SU-DHL-6 (cell line): ENCODE results near the gene SPRR5.

Experiments
- H2AFZ ChIP-seq: fragments of 200-600 bp; sonication (generic); 2 replicates; pipeline ENCODE4 v1.6.1; 2014; ENCODE audit warnings: low read depth, mild to moderate bottlenecking, moderate library complexity, mixed read lengths, antibody characterized with exemption, low read length; ENCODE audit not compliant: severe bottlenecking
- H3F3A ChIP-seq: fragments of 200-600 bp; shearing (Covaris generic); 2 replicates; pipeline ENCODE4 v1.6.0; 2016; ENCODE audit warnings: antibody characterized with exemption, mild to moderate bottlenecking; ENCODE audit not compliant: insufficient read depth
- H3K27ac ChIP-seq: fragments of 200-600 bp; sonication (generic); 2 replicates; pipeline ENCODE4 v1.5.1; 2016; ENCODE audit warnings: low read depth, mild to moderate bottlenecking, low read length, moderate library complexity, mixed read lengths
- H3K27me3 ChIP-seq: fragments of 200-600 bp; sonication (generic), shearing (Covaris generic); 2 replicates; pipeline ENCODE4 v1.6.0; 2014; ENCODE audit warnings: mild to moderate bottlenecking, low read length
- H3K36me3 ChIP-seq: fragments of 200-600 bp; sonication (generic); 2 replicates; pipeline ENCODE4 v1.6.1; 2014; ENCODE audit warnings: mild to moderate bottlenecking, low read length, mixed read lengths
- H3K4me2 ChIP-seq: fragments of 300-600, 200-600 bp; shearing (Covaris generic), sonication (generic); 2 replicates; pipeline ENCODE4 v1.6.0; 2014; ENCODE audit warnings: low read length, low read depth, mild to moderate bottlenecking; ENCODE audit not compliant: poor library complexity, severe bottlenecking
- H3K4me3 ChIP-seq: fragments of 200-600 bp; sonication (generic); 2 replicates; pipeline ENCODE4 v1.5.1; 2014; ENCODE audit warnings: antibody characterized with exemption, low read length, mild to moderate bottlenecking, mixed read lengths; ENCODE audit not compliant: insufficient read depth, poor library complexity, severe bottlenecking
- H3K79me2 ChIP-seq: fragments of 200-600 bp; sonication (generic); 2 replicates; pipeline ENCODE4 v1.6.1; 2014; ENCODE audit warnings: mild to moderate bottlenecking, low read length, moderate library complexity; ENCODE audit not compliant: insufficient read depth
- H3K9ac ChIP-seq: fragments of 200-600 bp; sonication (generic); 2 replicates; pipeline ENCODE4 v1.7.0; 2014; ENCODE audit warnings: mild to moderate bottlenecking, low read length
- H3K9me2 ChIP-seq: fragments of 200-600 bp; sonication (generic); replicated peaks from 2 replicates; pipeline ENCODE4 v1.6.1; 2014; ENCODE audit warnings: low read length; ENCODE audit not compliant: insufficient read depth
- H3K9me3 ChIP-seq: fragments of 200-600 bp; sonication (generic); 2 replicates; pipeline ENCODE4 v1.6.1; 2014; ENCODE audit warnings: low read length, mixed read lengths; ENCODE audit not compliant: insufficient read depth
- H4K20me1 ChIP-seq: fragments of 200-600 bp; sonication (generic); 2 replicates; pipeline ENCODE4 v1.6.1; 2014; ENCODE audit warnings: low read depth, mild to moderate bottlenecking, antibody characterized with exemption, low read length, moderate library complexity, mixed read lengths
- EZH2phosphoT487 ChIP-seq: fragments of 200-600 bp; sonication (generic), shearing (Covaris generic); conservative IDR thresholded peaks from 2 replicates; pipeline ENCODE4 v1.6.1; 2018; ENCODE audit warnings: mild to moderate bottlenecking, antibody characterized with exemption, low read length, moderate library complexity, mixed read lengths
- TF ChIP-seq, protein P1 (sequence below): fragments of 200-600 bp; sonication (generic); IDR thresholded peaks from one replicate; pipeline ENCODE4 v1.5.1; 2017; ENCODE audit warnings: antibody characterized with exemption, mild to moderate bottlenecking, low read length, moderate library complexity; ENCODE audit not compliant: insufficient read depth, poor library complexity, severe bottlenecking

Gene SPRR5

DNA sequence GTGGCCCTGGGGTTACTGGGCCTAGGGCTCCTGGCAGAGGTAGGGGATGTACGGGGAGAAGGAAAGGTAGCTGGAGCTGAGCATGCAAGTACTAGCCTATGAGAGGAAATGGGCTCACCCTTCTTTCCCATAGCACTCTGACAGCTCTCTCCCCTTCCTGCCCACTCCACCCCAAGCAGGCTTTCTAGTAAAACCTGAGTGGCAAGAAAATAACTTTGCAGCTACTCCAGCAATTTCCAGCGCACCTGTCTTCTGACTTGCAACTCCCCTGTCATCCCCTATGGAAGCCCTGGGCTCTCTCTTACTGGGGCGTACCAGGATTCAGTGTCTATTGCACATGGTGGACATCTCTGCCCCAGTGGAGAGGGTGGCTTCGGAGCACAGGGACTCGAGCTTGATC is 45.4 kb upstream of the SPRR5 start:
- Histone ChIP-seq H3F3A (no peaks in the 10 kb centered on the region), H3K9ac (no peak overlapping the region), H3K9me3 (no peaks in the 10 kb centered on the region), H4K20me1 (no peaks in the 10 kb centered on the region), H3K79me2 (no peaks in the 10 kb centered on the region), H3K9me2 (no peaks in the 10 kb centered on the region), H3K4me2 (no peak overlapping the region), H3K27ac (no peak overlapping the region), H3K4me3 (no peak overlapping the region), H3K27me3 (no peaks in the 10 kb centered on the region), H3K36me3 (no peaks in the 10 kb centered on the region), H2AFZ (no peak overlapping the region)
- TF ChIP-seq, protein P1, sequence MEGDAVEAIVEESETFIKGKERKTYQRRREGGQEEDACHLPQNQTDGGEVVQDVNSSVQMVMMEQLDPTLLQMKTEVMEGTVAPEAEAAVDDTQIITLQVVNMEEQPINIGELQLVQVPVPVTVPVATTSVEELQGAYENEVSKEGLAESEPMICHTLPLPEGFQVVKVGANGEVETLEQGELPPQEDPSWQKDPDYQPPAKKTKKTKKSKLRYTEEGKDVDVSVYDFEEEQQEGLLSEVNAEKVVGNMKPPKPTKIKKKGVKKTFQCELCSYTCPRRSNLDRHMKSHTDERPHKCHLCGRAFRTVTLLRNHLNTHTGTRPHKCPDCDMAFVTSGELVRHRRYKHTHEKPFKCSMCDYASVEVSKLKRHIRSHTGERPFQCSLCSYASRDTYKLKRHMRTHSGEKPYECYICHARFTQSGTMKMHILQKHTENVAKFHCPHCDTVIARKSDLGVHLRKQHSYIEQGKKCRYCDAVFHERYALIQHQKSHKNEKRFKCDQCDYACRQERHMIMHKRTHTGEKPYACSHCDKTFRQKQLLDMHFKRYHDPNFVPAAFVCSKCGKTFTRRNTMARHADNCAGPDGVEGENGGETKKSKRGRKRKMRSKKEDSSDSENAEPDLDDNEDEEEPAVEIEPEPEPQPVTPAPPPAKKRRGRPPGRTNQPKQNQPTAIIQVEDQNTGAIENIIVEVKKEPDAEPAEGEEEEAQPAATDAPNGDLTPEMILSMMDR, result no peak
- no peak for TF ChIP-seq EZH2phosphoT487

DNA sequence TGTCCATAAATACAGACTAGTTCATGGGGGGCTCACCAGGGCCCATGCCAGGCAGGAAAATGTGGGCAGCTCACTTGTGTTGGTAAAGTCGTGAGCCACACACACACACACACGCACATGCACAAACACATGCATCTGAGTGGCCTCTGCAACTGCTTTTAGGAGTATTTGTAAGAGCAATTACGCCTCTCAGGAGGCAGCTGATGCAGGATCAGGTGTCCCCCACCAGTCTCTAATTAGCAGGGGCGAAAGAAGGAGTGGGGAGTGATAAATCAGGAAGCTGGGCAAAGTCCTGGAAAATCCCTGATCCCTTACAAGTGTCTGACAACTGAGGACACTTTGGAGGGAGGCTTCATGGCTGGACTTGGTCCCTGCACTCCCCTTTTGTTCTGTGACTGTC is 44.4 kb upstream of the SPRR5 start:
- TF ChIP-seq, protein P1, result no peak
- TF ChIP-seq EZH2phosphoT487, result no peak

DNA sequence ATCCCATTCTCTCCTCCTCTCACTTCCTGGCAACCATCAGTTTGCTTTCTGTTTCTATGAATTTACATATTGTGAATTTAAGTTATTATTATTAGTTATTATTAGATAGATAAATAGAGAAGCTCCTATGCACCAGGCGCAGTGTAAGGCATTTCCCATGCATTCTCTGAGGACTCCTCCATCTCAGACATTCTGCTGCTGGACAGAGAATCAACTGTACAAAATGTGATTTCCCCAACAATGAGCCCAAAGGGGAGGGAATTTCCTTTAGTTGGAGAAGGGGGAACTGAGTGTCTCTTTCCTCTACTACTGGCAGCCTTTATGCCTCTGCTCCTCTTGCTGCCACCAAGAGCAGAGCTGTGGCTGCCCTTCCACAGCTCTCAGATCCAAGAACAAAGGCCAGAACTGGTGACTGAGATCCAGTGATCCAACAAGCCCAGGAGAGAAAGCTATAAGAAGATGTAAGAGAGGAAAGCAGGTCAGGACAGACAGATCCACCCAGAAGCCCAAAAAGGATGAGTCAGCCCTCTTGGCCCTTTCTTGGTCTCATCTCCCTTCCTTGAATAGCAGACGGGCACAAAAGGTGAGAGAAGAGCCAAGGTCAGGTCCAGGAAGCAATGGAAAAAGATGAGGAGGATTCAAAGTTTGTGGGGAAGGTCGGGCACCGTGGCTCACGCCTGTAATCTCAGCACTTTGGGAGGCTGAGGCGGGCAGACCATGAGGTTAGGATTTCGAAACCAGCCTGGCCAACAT is 42.1 kb upstream of the SPRR5 start:
- no peaks in the 10 kb centered on the region for H3K9me3 ChIP-seq
- H3K4me2 ChIP-seq, result no peak overlapping the region

More for the DNA sequence above, 44.4 kb upstream of the SPRR5 start:
- Histone ChIP-seq H3K27me3 (no peaks in the 10 kb centered on the region), H3K4me2 (no peak overlapping the region), H2AFZ (no peak overlapping the region), H3K36me3 (no peaks in the 10 kb centered on the region), H3K27ac (no peak overlapping the region), H3K9me2 (no peaks in the 10 kb centered on the region), H3F3A (no peaks in the 10 kb centered on the region), H3K9me3 (no peaks in the 10 kb centered on the region), H3K4me3 (no peak overlapping the region), H4K20me1 (no peaks in the 10 kb centered on the region), H3K79me2 (no peaks in the 10 kb centered on the region), H3K9ac (no peak overlapping the region)

More for the DNA sequence above, 42.1 kb upstream of the SPRR5 start:
- Histone ChIP-seq H3K79me2 (no peaks in the 10 kb centered on the region), H3K36me3 (no peaks in the 10 kb centered on the region), H3K27ac (no peak overlapping the region), H4K20me1 (no peaks in the 10 kb centered on the region), H3K4me3 (no peak overlapping the region), H2AFZ (no peak overlapping the region), H3K9me2 (no peaks in the 10 kb centered on the region), H3K27me3 (no peaks in the 10 kb centered on the region), H3K9ac (no peak overlapping the region), H3F3A (no peaks in the 10 kb centered on the region)
- TF ChIP-seq, protein P1, result no peak
- no peak for TF ChIP-seq EZH2phosphoT487
